ENCODE measurements around the gene ADAM12. TPM values are rescaled to one million over a fixed set of nuclear protein-coding genes. Genes with fewer than 3 reads are reported as not detected.

The ADAM12 gene
- total RNA-seq, 2 donors from 2014 or later = under 0.01 to 0.52 TPM

GRCh38 chr10:126094537-126094936 is 293.7 kb downstream of the ADAM12 start:
- Histone ChIP-seq H3K27ac (no peak overlapping the region), H3K27me3 (no peaks in the 10 kb centered on the region), H3K4me1 (no peaks in the 10 kb centered on the region), H3K9me3 (no peaks in the 10 kb centered on the region), H3K4me3 (no peak overlapping the region), H3K36me3 (replicated peaks in 1 of 2; ENCODE audit: insufficient read depth in 1 of 2, low read depth in 2 of 2) (no peaks in the 10 kb centered on the region)
- WGBS, 2 donors = 81 to 86% methylated on average over 5 of the region's 5 CpGs
- ATAC-seq (no peak), DNase-seq (no peak)
- TF ChIP-seq POLR2A (IDR thresholded peaks at IDR 0.05) = no peak
- TF ChIP-seq CTCF (IDR thresholded peaks at IDR 0.05) = no peak
- intact Hi-C loops (cut with DNase I) = no loop called here

- no peaks in the 10 kb centered on the region for H3K36me3 ChIP-seq (replicated peaks in 1 of 2; ENCODE audit: insufficient read depth in 1 of 2, low read depth in 2 of 2)
- ATAC-seq (no peak), DNase-seq (no peak)
- no peak overlapping the region for H3K27ac ChIP-seq
- H3K9me3 ChIP-seq = no peaks in the 10 kb centered on the region
- 71 to 84% methylated on average over 7 of the region's 7 CpGs for WGBS, 2 donors
- TF ChIP-seq CTCF (IDR thresholded peaks at IDR 0.05) (no peak), POLR2A (IDR thresholded peaks at IDR 0.05) (no peak)
- intact Hi-C loops (cut with DNase I) = no loop called here
- H3K27me3 ChIP-seq = no peaks in the 10 kb centered on the region
- no peaks in the 10 kb centered on the region for H3K4me1 ChIP-seq
- no peak overlapping the region for H3K4me3 ChIP-seq
Observed at GRCh38 chr10:126092366-126093215, 295.7 kb downstream of the ADAM12 start.

GRCh38 chr10:126090911-126091728 is 297.2 kb downstream of the ADAM12 start:
- H3K27ac ChIP-seq = no peak overlapping the region
- intact Hi-C loops (cut with DNase I) = no loop called here
- H3K36me3 ChIP-seq (replicated peaks in 1 of 2; ENCODE audit: insufficient read depth in 1 of 2, low read depth in 2 of 2) = no peaks in the 10 kb centered on the region
- no peaks in the 10 kb centered on the region for H3K27me3 ChIP-seq
- H3K4me3 ChIP-seq = no peak overlapping the region
- TF ChIP-seq CTCF (IDR thresholded peaks at IDR 0.05) = no peak
- no peak for TF ChIP-seq POLR2A (IDR thresholded peaks at IDR 0.05)
- no peaks in the 10 kb centered on the region for H3K9me3 ChIP-seq
- ATAC-seq = no peak
- H3K4me1 ChIP-seq = no peaks in the 10 kb centered on the region
- no peak for DNase-seq
- 65 to 70% methylated on average over 10 of the region's 10 CpGs for WGBS, 2 donors

GRCh38 chr10:126090443-126090842 is 297.8 kb downstream of the ADAM12 start:
- Histone ChIP-seq H3K4me1 (no peaks in the 10 kb centered on the region), H3K27ac (no peak overlapping the region), H3K4me3 (no peak overlapping the region), H3K36me3 (replicated peaks in 1 of 2; ENCODE audit: insufficient read depth in 1 of 2, low read depth in 2 of 2) (no peaks in the 10 kb centered on the region), H3K27me3 (no peaks in the 10 kb centered on the region), H3K9me3 (no peaks in the 10 kb centered on the region)
- DNase-seq (no peak), ATAC-seq (no peak)
- intact Hi-C loops (cut with DNase I) = no loop called here
- TF ChIP-seq POLR2A (IDR thresholded peaks at IDR 0.05) (no peak), CTCF (IDR thresholded peaks at IDR 0.05) (no peak)
- 84 to 87% methylated on average over 1 of the region's 1 CpG for WGBS, 2 donors
